GM18867 (cell line): Measurements from ENCODE around the gene FLAD1.

Experiments used
- ATAC-seq: cut with Tn5 transposase; IDR thresholded peaks from one replicate; pipeline ENCODE4 v1.9.1; 2021; ENCODE audit warnings: mild to moderate bottlenecking, moderate library complexity; ENCODE audit not compliant: unreplicated experiment

The FLAD1 gene

DNA sequence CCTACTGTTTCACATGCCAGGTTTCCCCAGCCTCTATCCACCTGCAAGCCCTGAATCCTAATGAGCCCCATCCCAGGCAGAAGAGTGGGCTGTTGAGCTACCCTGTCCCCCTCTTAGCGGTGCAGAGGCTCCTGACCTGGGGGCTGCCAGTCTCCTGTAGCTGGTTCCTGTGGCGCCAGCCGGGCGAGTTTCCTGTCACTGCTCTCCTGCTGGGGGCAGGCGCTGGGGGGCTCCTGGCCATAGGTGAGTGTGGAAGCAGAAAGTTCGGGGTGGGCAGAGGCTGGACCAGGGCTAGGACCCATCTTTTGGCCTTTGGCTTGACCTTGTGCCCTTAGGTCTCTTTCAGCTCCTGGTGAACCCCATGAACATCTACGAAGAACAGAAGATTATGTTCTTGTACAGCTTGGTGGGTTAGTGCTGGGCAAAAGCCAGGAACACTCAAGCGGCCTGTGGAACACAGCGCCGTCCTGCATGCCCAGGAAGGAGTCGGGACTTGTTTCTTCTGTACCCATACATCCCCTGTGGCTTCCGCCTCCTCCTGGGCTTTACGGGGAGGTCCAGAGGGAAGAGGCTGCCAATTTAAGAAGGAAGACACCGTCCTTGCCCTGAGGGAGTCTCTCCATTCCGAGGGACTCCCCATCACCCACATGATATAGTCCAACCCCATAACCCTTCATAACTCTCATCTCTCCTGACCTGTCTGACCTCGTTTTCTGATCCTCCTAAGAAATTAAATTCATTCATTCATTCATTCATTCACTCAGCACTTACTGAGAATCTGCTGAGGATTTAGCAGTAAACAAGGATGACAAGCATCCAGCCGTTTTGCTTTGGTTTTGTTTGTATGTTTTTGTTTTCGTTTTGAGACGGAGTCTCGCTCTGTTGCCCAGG lies 51.4 kb downstream of the FLAD1 start:
- ATAC-seq = no peak

GRCh38 chr1:155035936-155036335 lies 52.8 kb downstream of the FLAD1 start:
- ATAC-seq = no peak

DNA sequence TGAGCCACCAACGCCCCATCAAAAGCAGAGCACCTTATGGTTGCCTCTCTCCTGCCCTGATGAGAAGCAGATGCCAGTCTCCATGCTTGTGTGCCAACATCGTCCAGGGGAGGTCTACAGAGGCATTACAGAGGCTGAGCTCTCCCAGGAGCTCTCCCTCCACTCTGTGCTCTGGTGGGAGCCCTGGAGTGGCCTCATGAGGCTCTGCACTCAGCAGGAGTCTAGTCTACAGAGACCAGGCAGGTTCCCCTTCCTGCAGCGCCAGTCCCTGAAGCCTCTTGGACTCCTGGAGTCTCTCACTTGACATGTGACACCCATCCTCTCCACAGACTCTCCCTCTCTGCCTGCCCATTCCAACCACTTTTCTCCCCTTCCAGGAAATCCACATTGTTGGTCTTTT lies 53.9 kb downstream of the FLAD1 start:
- ATAC-seq = no peak

DNA sequence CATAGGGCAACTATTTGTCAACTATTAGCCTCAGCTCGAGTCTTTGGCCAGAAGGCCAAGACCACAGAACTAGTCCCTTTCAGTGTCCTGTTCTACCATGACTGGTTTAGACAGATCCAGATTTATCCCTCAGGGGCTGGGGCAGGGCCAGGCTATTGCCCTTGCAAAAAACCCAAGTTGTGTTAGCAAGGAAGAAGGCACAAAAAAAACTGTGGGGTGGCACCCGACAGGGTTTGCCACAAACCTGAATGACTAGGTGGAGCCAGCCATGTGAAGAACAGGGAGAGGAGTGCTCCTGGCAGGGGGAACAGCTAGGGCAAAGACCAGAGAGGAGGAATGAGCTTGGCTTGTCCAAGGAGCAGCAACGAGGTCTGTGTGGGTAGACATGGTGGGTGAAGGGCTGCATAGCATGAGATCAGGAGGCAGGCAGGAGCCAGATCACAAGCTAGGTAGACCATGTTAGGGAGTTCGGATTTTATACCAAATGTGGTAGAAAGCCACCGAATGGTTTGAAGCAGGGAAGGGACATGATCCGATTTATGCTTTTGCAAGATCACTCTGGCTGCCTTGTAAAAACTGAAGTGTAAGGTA lies 54.8 kb downstream of the FLAD1 start:
- no peak for ATAC-seq

- ATAC-seq = no peak
These were observed 55.6 kb downstream of the FLAD1 start for GRCh38 chr1:155038602-155039307.

DNA sequence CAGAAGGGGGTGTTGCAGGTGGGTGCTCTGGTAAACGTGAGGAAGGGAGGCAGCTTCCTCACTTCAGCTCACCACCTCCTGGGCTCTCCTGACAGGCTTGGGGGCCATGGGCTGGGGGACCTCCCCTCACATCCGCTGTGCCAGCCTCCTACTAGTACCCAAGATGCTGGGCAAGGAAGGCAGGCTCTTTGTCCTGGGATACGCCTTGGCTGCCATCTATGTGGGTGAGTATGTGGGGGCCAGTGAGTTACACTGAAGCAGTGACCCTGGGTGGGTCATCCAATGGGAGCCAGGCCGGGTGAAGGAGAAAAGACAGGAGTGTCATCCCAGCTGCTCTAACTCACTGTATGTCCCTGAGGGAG lies 56.1 kb downstream of the FLAD1 start:
- ATAC-seq = no peak

DNA sequence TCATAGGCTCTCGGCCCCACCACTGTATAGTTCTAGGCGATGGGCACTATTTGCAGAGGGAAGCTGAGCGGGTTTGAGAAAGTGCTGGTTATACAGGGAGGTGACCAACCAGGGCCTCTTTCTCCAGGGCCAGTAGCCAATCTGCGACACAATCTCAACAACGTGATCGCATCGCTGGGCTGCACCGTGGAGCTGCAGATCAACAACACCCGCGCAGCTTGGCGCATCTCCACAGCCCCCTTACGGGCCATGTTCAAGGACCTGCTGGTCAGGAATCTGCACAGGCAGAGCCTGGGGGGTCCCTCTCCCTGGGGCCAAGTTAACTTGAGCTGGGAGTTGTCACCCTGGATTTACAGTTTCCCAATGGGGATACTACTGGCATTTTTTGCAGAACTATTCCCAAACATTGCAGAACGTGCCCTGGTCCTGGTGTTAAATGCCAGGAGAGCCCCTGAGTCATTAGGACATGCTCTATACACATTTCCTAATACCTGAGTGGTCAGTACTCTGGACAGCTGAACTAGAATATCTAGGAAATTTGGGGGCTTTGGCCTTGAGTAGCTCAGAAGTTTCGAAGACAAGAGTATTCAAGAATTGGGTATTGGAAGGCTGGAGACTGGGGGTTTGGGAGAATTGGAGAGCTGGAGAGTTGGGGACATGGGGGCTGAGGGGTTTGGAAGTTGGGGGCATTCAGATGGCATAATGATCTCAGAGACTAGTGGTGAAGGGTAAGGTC lies 57.4 kb downstream of the FLAD1 start:
- no peak for ATAC-seq
